ENCODE results near the gene AIG1. TPM values are rescaled to one million over a fixed set of nuclear protein-coding genes. Genes with fewer than 3 reads are reported as not detected.

AIG1 gene
- polyA plus RNA-seq, 1 experiment, result 65.1 TPM

GRCh38 chr6:143363299-143363698 is 302.6 kb downstream of the AIG1 start:
- Histone ChIP-seq H3K27ac (ENCODE audit: low read depth, low read length) (no peak overlapping the region), H3K9me3 (ENCODE audit: control insufficient read depth, insufficient read depth, low read length) (no peaks in the 10 kb centered on the region), H3K4me3 (ENCODE audit: low read depth, low read length) (no peak overlapping the region), H3K27me3 (ENCODE audit: control insufficient read depth, insufficient read depth, low read length) (no peaks in the 10 kb centered on the region)
- POLR2A ChIA-PET, result interaction anchor here (0.8 kb wide), 1 partner anchor 64 kb away, joined by 3 read pairs; no protein-coding TSS in a partner anchor
- TF ChIP-seq, protein P1, sequence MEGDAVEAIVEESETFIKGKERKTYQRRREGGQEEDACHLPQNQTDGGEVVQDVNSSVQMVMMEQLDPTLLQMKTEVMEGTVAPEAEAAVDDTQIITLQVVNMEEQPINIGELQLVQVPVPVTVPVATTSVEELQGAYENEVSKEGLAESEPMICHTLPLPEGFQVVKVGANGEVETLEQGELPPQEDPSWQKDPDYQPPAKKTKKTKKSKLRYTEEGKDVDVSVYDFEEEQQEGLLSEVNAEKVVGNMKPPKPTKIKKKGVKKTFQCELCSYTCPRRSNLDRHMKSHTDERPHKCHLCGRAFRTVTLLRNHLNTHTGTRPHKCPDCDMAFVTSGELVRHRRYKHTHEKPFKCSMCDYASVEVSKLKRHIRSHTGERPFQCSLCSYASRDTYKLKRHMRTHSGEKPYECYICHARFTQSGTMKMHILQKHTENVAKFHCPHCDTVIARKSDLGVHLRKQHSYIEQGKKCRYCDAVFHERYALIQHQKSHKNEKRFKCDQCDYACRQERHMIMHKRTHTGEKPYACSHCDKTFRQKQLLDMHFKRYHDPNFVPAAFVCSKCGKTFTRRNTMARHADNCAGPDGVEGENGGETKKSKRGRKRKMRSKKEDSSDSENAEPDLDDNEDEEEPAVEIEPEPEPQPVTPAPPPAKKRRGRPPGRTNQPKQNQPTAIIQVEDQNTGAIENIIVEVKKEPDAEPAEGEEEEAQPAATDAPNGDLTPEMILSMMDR (IDR thresholded peaks at IDR 0.05; ENCODE audit: low read depth, low read length), result no peak
- no peak for DNase-seq (ENCODE audit: low read depth, low spot score)
- CTCF ChIA-PET, result no interaction called here

- DNase-seq (ENCODE audit: low read depth, low spot score), result peak; percentile 29
- H3K27ac ChIP-seq (ENCODE audit: low read depth, low read length), result no peak overlapping the region
- H3K9me3 ChIP-seq (ENCODE audit: control insufficient read depth, insufficient read depth, low read length), result no peaks in the 10 kb centered on the region
- CTCF ChIA-PET, result interaction anchor here (1.1 kb wide), 1 partner anchor 59 kb away, joined by 3 read pairs; no protein-coding TSS in a partner anchor
- no peak overlapping the region for H3K4me3 ChIP-seq (ENCODE audit: low read depth, low read length)
- TF ChIP-seq, protein P1 (IDR thresholded peaks at IDR 0.05; ENCODE audit: low read depth, low read length), result no peak
- POLR2A ChIA-PET, result no interaction called here
- no peaks in the 10 kb centered on the region for H3K27me3 ChIP-seq (ENCODE audit: control insufficient read depth, insufficient read depth, low read length)
Observed at GRCh38 chr6:143368426-143368825, 307.7 kb downstream of the AIG1 start.

GRCh38 chr6:143369971-143370370 is 309.3 kb downstream of the AIG1 start:
- Histone ChIP-seq H3K4me3 (ENCODE audit: low read depth, low read length) (no peak overlapping the region), H3K9me3 (ENCODE audit: control insufficient read depth, insufficient read depth, low read length) (no peaks in the 10 kb centered on the region), H3K27me3 (ENCODE audit: control insufficient read depth, insufficient read depth, low read length) (no peaks in the 10 kb centered on the region), H3K27ac (ENCODE audit: low read depth, low read length) (no peak overlapping the region)
- ChIA-PET CTCF (no interaction called here), POLR2A (no interaction called here)
- TF ChIP-seq, protein P1 (IDR thresholded peaks at IDR 0.05; ENCODE audit: low read depth, low read length), result no peak
- DNase-seq (ENCODE audit: low read depth, low spot score), result no peak

GRCh38 chr6:143370812-143371370 is 310.2 kb downstream of the AIG1 start:
- CTCF ChIA-PET, result no interaction called here
- no peak for DNase-seq (ENCODE audit: low read depth, low spot score)
- POLR2A ChIA-PET, result no interaction called here
- no peak overlapping the region for H3K4me3 ChIP-seq (ENCODE audit: low read depth, low read length)
- peaks cover 2% of the 10 kb centered on the region for H3K27me3 ChIP-seq (ENCODE audit: control insufficient read depth, insufficient read depth, low read length)
- TF ChIP-seq, protein P1 (IDR thresholded peaks at IDR 0.05; ENCODE audit: low read depth, low read length), result no peak
- no peaks in the 10 kb centered on the region for H3K9me3 ChIP-seq (ENCODE audit: control insufficient read depth, insufficient read depth, low read length)
- H3K27ac ChIP-seq (ENCODE audit: low read depth, low read length), result no peak overlapping the region

DNA sequence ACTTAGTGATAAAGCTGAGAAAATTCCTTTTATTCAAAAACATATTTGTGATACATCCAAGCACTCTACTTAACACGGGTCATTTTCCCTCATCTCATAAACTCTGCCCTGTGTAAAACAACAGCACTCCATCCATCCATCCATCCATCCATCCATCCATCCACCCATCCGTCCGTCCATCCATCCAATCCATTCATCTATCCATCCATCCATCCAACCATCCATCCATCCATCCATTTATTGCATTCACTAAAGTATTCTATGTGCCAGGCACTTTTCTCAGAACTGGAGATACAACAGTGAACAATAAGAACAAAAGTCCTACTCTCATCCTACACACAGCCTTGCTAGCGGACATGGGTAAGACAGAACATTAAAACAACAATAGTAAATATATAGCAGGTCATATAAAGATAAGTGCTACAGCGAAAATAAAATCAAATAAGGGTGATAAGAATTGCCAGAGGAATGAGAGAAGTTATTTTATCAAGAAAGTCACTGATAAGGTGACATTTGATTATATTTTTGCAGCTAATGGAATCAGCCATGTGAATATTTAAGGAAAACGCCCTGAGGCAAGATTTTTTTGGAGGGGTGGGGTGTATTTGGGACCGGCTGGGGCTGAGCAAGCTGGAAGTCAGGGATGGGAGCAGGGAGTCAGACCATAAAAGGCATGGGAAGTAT is 311.7 kb downstream of the AIG1 start:
- no peaks in the 10 kb centered on the region for H3K9me3 ChIP-seq (ENCODE audit: control insufficient read depth, insufficient read depth, low read length)
- peaks cover 2% of the 10 kb centered on the region for H3K27me3 ChIP-seq (ENCODE audit: control insufficient read depth, insufficient read depth, low read length)
- no peak overlapping the region for H3K4me3 ChIP-seq (ENCODE audit: low read depth, low read length)
- no peak overlapping the region for H3K27ac ChIP-seq (ENCODE audit: low read depth, low read length)
- CTCF ChIA-PET, result no interaction called here
- DNase-seq (ENCODE audit: low read depth, low spot score), result no peak
- TF ChIP-seq, protein P1 (IDR thresholded peaks at IDR 0.05; ENCODE audit: low read depth, low read length), result no peak
- POLR2A ChIA-PET, result no interaction called here

Data from AG04450 (cell line).